Stimulated activated naive B cell treated with anti-CD40 and anti-IgM and Interleukin-4, amounts not matched to agents 10 μg/mL and 1 μg/mL and 100 μg/mL, for 72 hours (primary cell): ENCODE measurements around the gene PCSK5.
A peak's percentile ranks its signal among the peaks of the same experiment; 100 is the strongest.

Experiments used
- ATAC-seq, 2 donors: fragments of 150-1000 bp; cut with Tn5 transposase; replicated peaks; 2 replicates each; pipeline ENCODE4 v1.10.0; 2021; ENCODE audit warnings: moderate library complexity in 1 of 2
- DNase-seq: peaks from one replicate; pipeline ENCODE4 v3.0.0; 2021
- H3K27ac Mint-ChIP-seq: one replicate; pipeline ENCODE4 v1.8.0; 2022; ENCODE audit warnings: mild to moderate bottlenecking, mixed read lengths
- H3K27me3 Mint-ChIP-seq, 2 donors: one replicate each; pipeline ENCODE4 v1.8.0; 2022; ENCODE audit warnings: mixed read lengths in 2 of 2
- H3K36me3 Mint-ChIP-seq, 2 donors: one replicate each; pipeline ENCODE4 v1.8.0; 2022; ENCODE audit warnings: mixed read lengths in 2 of 2, mild to moderate bottlenecking in 1 of 2
- H3K4me1 Mint-ChIP-seq, 2 donors: one replicate each; pipeline ENCODE4 v1.8.0; 2022; ENCODE audit warnings: mixed read lengths in 2 of 2, mild to moderate bottlenecking in 1 of 2
- H3K4me3 Mint-ChIP-seq, 2 donors: one replicate each; pipeline ENCODE4 v1.8.0; 2022; ENCODE audit warnings: mild to moderate bottlenecking in 2 of 2, mixed read lengths in 2 of 2, moderate library complexity in 1 of 2
- H3K9me3 Mint-ChIP-seq, 2 donors: one replicate each; pipeline ENCODE4 v1.8.0; 2022; ENCODE audit warnings: mixed read lengths in 2 of 2, mild to moderate bottlenecking in 1 of 2

Gene PCSK5

DNA sequence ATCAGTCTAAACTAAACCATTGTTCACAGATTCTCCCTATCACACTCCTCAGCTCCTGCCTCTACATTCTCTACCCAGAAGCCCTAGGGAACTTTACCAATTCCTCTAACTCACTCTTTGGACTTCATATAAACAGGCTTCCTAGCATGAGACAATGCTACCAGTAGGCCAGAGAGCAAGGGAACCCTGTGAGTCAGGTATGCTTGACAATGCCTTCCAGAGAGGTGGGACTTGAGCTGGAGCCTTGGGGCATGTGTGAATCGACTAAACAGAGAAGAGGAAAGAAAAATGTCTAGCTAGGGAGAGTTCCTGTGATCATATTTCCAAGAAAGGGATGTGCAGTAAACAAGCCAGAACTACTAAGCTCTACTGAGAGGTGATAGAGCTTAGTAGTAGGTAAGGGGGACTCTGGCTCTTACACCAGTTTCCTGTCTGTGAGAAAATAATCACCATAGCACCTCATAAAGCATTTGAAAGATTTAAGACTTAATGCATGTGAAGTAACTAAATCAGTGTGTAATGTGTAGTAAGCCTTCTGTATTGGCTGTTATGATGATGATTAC, 510.1 kb downstream of the PCSK5 start:
- no peak overlapping the region for H3K27ac Mint-ChIP-seq
- peaks cover 8 to 21% of the 10 kb centered on the region in 2 donors for H3K4me1 Mint-ChIP-seq
- ATAC-seq (no peak), DNase-seq (no peak)
- H3K36me3 Mint-ChIP-seq, result peaks cover 5 to 9% of the 10 kb centered on the region in 2 donors
- H3K4me3 Mint-ChIP-seq, result no peak overlapping the region
- no peaks in the 10 kb centered on the region for H3K9me3 Mint-ChIP-seq
- H3K27me3 Mint-ChIP-seq, result no peaks in the 10 kb centered on the region

- no peak for ATAC-seq
- Mint-ChIP-seq H3K27me3 (no peaks in the 10 kb centered on the region), H3K4me3 (no peak overlapping the region), H3K36me3 (peaks cover 5 to 9% of the 10 kb centered on the region in 2 donors), H3K27ac (no peak overlapping the region), H3K9me3 (no peaks in the 10 kb centered on the region), H3K4me1 (peaks cover 8 to 21% of the 10 kb centered on the region in 2 donors)
- no peak for DNase-seq
Observed at GRCh38 chr9:76401176-76401575, 510.7 kb downstream of the PCSK5 start.

DNA sequence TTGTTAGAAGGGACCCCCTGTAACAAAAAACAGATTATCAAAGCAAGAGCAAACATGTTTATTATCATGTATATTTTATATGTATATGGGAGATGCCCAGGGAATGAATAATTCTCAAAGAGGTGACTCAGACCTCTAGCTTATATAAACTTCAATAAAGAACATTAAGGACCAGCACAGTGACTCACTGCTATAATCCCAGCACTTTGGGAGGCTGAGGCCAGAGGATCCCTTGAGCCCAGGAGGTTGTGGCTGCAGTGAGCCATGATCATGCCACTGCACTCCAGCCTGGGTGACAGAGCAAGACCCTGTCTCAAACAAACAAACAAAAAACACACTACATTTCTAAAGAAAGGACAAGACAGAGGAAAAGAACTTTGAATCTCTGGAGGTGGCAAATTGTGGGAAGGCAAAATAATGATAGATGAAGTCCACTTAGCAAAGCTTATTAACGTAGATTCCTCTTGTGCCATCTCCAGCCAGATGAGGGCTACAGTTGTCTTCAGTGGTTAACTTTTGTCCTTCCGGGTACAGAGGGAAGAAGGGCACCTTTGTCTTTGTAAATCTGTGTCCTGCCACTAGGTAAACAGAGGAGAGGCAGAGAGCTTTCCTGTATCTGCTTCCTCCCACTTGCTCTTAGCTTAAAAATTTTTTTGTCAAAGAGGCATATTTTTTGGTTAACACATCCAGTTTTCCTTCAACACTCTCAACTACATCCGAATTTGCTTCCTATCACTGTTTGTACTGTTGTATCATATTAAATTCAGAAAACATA, 511.3 kb downstream of the PCSK5 start:
- DNase-seq (no peak), ATAC-seq (no peak)
- H3K4me3 Mint-ChIP-seq, result no peak overlapping the region
- H3K27me3 Mint-ChIP-seq, result no peaks in the 10 kb centered on the region
- no peaks in the 10 kb centered on the region for H3K9me3 Mint-ChIP-seq
- H3K27ac Mint-ChIP-seq, result no peak overlapping the region
- peaks cover 8 to 21% of the 10 kb centered on the region in 2 donors for H3K4me1 Mint-ChIP-seq
- H3K36me3 Mint-ChIP-seq, result peaks cover 5 to 9% of the 10 kb centered on the region in 2 donors

DNA sequence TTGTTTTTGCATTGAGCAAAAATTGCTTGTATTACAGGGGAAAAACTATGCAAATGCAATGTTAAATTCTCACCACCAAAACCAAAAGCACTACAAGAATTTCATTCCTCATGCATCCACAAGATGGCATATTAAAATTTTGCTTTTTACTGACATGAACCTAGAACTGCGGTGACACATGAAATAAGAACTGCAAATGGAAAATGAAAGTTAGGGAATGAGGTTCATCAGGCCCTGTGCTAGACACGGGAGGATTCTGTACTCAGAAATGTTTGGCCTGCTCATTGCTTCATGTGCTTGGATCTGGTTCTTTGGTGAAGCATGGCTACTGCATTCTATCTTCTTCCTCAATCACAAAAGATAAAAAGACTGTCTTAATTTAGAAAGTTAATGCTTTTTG, 512.9 kb downstream of the PCSK5 start:
- DNase-seq, result peak; percentile 6
- peak; percentile 84 to 94 for ATAC-seq
- Mint-ChIP-seq H3K27ac (peak overlapping the region; percentile 51), H3K9me3 (no peaks in the 10 kb centered on the region), H3K27me3 (no peaks in the 10 kb centered on the region), H3K4me1 (peaks cover 8 to 21% of the 10 kb centered on the region in 2 donors), H3K36me3 (peaks cover 5 to 9% of the 10 kb centered on the region in 2 donors), H3K4me3 (peak overlapping the region; percentile 57 to 58)

- peaks cover 8 to 26% of the 10 kb centered on the region in 2 donors for H3K4me1 Mint-ChIP-seq
- no peaks in the 10 kb centered on the region for H3K27me3 Mint-ChIP-seq
- no peak for DNase-seq
- H3K4me3 Mint-ChIP-seq, result no peak overlapping the region
- no peak for ATAC-seq
- no peaks in the 10 kb centered on the region for H3K9me3 Mint-ChIP-seq
- no peak overlapping the region for H3K27ac Mint-ChIP-seq
- peaks cover 3 to 5% of the 10 kb centered on the region in 2 donors for H3K36me3 Mint-ChIP-seq
Observed at GRCh38 chr9:76404401-76404800, 513.9 kb downstream of the PCSK5 start.

DNA sequence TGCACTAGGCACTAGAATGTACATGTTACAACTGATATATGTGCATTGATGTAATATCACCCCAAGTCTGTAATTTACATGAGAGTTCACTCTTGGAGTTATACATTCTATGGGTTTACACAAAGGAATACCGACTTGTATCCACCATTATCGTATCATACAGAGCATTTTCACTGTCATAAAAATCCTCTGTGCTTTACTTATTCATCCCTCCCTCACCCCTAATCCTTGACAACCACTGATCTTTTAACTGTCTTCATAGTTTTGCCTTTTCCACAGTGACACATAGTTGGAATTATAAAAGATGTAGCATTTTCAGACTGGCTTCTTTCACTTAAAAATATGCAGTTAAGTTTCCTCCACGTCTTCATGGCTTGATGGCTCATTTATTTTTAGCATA, 514.9 kb downstream of the PCSK5 start:
- Mint-ChIP-seq H3K27me3 (no peaks in the 10 kb centered on the region), H3K36me3 (peaks cover under 1 to 3% of the 10 kb centered on the region in 2 donors), H3K27ac (no peak overlapping the region), H3K9me3 (no peaks in the 10 kb centered on the region), H3K4me3 (no peak overlapping the region), H3K4me1 (peaks cover 5 to 19% of the 10 kb centered on the region in 2 donors)
- DNase-seq (no peak), ATAC-seq (no peak)

GRCh38 chr9:76405868-76406267, 515.4 kb downstream of the PCSK5 start:
- no peaks in the 10 kb centered on the region for H3K9me3 Mint-ChIP-seq
- ATAC-seq, result no peak
- no peak overlapping the region for H3K27ac Mint-ChIP-seq
- H3K27me3 Mint-ChIP-seq, result no peaks in the 10 kb centered on the region
- no peak for DNase-seq
- H3K4me1 Mint-ChIP-seq, result peaks cover 5 to 17% of the 10 kb centered on the region in 2 donors
- H3K36me3 Mint-ChIP-seq, result no peaks in the 10 kb centered on the region
- H3K4me3 Mint-ChIP-seq, result no peak overlapping the region
